GM18858 (cell line): Measurements from ENCODE around the gene PRODH2.
A peak's percentile ranks its signal among the peaks of the same experiment; 100 is the strongest.
"Not testable (repeated sequence)": the region's sequence is repeated elsewhere in the genome, so short reads cannot be mapped to it uniquely, and the experiment has no call there.

Source experiments
- ATAC-seq: cut with Tn5 transposase; IDR thresholded peaks from one replicate; pipeline ENCODE4 v1.9.1; 2021; ENCODE audit not compliant: unreplicated experiment

The PRODH2 gene

GRCh38 chr19:35782589-35782988, 30.1 kb downstream of the PRODH2 start:
- no peak for ATAC-seq

GRCh38 chr19:35781650-35782049, 31.0 kb downstream of the PRODH2 start:
- ATAC-seq: no peak

GRCh38 chr19:35780717-35781116, 31.9 kb downstream of the PRODH2 start:
- ATAC-seq: no peak

GRCh38 chr19:35780058-35780457, 32.6 kb downstream of the PRODH2 start:
- no peak for ATAC-seq

- no peak for ATAC-seq
Measured at GRCh38 chr19:35779033-35779432, 33.6 kb downstream of the PRODH2 start.

- ATAC-seq: no peak
Measured at GRCh38 chr19:35777961-35778360, 34.7 kb downstream of the PRODH2 start.

- no peak for ATAC-seq
Measured at GRCh38 chr19:35777086-35777841, 35.4 kb downstream of the PRODH2 start.

- no peak for ATAC-seq
Measured at GRCh38 chr19:35776102-35776788, 36.4 kb downstream of the PRODH2 start.

- peak; percentile 74 for ATAC-seq
Measured at GRCh38 chr19:35775298-35776101, 37.1 kb downstream of the PRODH2 start, which contains the start of gene ARHGAP33. Gene ARHGAP33, plus strand, starts transcription at chr19:35775564. Its CDS starts 95 bp downstream, at chr19:35775659.

- ATAC-seq: no peak
Measured at GRCh38 chr19:35775046-35775297, 37.7 kb downstream of the PRODH2 start.

- no peak for ATAC-seq
Measured at GRCh38 chr19:35774274-35775045, 38.2 kb downstream of the PRODH2 start.

- no peak for ATAC-seq
Measured at GRCh38 chr19:35773020-35773806, 39.4 kb downstream of the PRODH2 start.

GRCh38 chr19:35772362-35772761, 40.3 kb downstream of the PRODH2 start:
- not testable (repeated sequence) for ATAC-seq

GRCh38 chr19:35768082-35768421, 44.6 kb downstream of the PRODH2 start:
- no peak for ATAC-seq

- ATAC-seq: no peak
Measured at GRCh38 chr19:35767288-35768081, 45.2 kb downstream of the PRODH2 start.

- ATAC-seq: no peak
Measured at GRCh38 chr19:35766571-35767104, 46.0 kb downstream of the PRODH2 start.

GRCh38 chr19:35764432-35765315, 48.0 kb downstream of the PRODH2 start:
- ATAC-seq: no peak

GRCh38 chr19:35760711-35761349, 51.8 kb downstream of the PRODH2 start:
- ATAC-seq: no peak
